ENCODE results near the gene LRRC26. TPM values are rescaled to one million over a fixed set of nuclear protein-coding genes. Genes with fewer than 3 reads are reported as not detected.

LRRC26 gene
- polyA plus RNA-seq, 1 donor (not counting 4 experiments of a cell fraction or from before 2014, with no cell fraction given), result not detected

GRCh38 chr9:137128158-137128861, 41.5 kb downstream of the LRRC26 start:
- dilution Hi-C loops (cut with MboI; ENCODE audit: extremely low pct_ligation_motif_present, low sequenced_read_pairs), result no loop called here
- Histone ChIP-seq H3K9ac (ENCODE audit: control insufficient read depth, extremely low read depth, insufficient read depth, low read length) (peak overlapping the region; percentile 80), H3K79me2 (ENCODE audit: control insufficient read depth, insufficient read depth, low read length) (peaks cover 31% of the 10 kb centered on the region), H3K4me1 (ENCODE audit: control insufficient read depth, extremely low read depth, insufficient read depth, low read length) (peaks cover 15% of the 10 kb centered on the region), H3K9me3 (ENCODE audit: control insufficient read depth, low read depth, low read length) (no peaks in the 10 kb centered on the region), H3K4me2 (ENCODE audit: control insufficient read depth, extremely low read depth, insufficient read depth, low read depth, low read length) (peak overlapping the region; percentile 92), H2AFZ (ENCODE audit: control insufficient read depth, low read length) (no peak overlapping the region), H3K9me1 (ENCODE audit: control insufficient read depth, extremely low read depth, insufficient read depth, low read length) (no peaks in the 10 kb centered on the region), H3K27ac (ENCODE audit: control insufficient read depth, insufficient read depth, low read length) (peak overlapping the region; percentile 56), H3K36me3 (ENCODE audit: control insufficient read depth in 2 of 2, extremely low read depth in 1 of 2, insufficient read depth in 2 of 2, low read length in 2 of 2) (no peaks in the 10 kb centered on the region), H3K4me3 (ENCODE audit: control insufficient read depth in 2 of 3, extremely low read depth in 1 of 3, insufficient read depth in 2 of 3, low read depth in 1 of 3, low read length in 3 of 3) (peak overlapping the region; percentile 57 to 88 (median 86)), H4K20me1 (ENCODE audit: control insufficient read depth, extremely low read depth, insufficient read depth, low read length) (peaks cover 2% of the 10 kb centered on the region), H3K27me3 (ENCODE audit: control insufficient read depth, extremely low read depth, insufficient read depth, low read length) (no peaks in the 10 kb centered on the region)
- no peak for DNase-seq (ENCODE audit: low read depth, low spot score)
- TF ChIP-seq EZH2 (IDR thresholded peaks at IDR 0.05; ENCODE audit: low read length) (no peak), CTCF (optimal IDR thresholded peaks at IDR 0.05 in 1 of 3, IDR thresholded peaks at IDR 0.05 in 1 of 3, conservative IDR thresholded peaks at IDR 0.05 in 1 of 3; ENCODE audit: extremely low read depth in 1 of 3, insufficient read depth in 2 of 3, low read length in 3 of 3) (no peak)
- FAIRE-seq, result no peak

- H4K20me1 ChIP-seq (ENCODE audit: control insufficient read depth, extremely low read depth, insufficient read depth, low read length), result peaks cover 3% of the 10 kb centered on the region
- DNase-seq (ENCODE audit: low read depth, low spot score) (no peak), FAIRE-seq (no peak)
- no peaks in the 10 kb centered on the region for H3K36me3 ChIP-seq (ENCODE audit: control insufficient read depth in 2 of 2, extremely low read depth in 1 of 2, insufficient read depth in 2 of 2, low read length in 2 of 2)
- H3K9ac ChIP-seq (ENCODE audit: control insufficient read depth, extremely low read depth, insufficient read depth, low read length), result peak overlapping the region; percentile 80
- H3K79me2 ChIP-seq (ENCODE audit: control insufficient read depth, insufficient read depth, low read length), result peaks cover 31% of the 10 kb centered on the region
- H3K9me1 ChIP-seq (ENCODE audit: control insufficient read depth, extremely low read depth, insufficient read depth, low read length), result no peaks in the 10 kb centered on the region
- no peaks in the 10 kb centered on the region for H3K9me3 ChIP-seq (ENCODE audit: control insufficient read depth, low read depth, low read length)
- peaks cover 15% of the 10 kb centered on the region for H3K4me1 ChIP-seq (ENCODE audit: control insufficient read depth, extremely low read depth, insufficient read depth, low read length)
- peak overlapping the region; percentile 2 to 88 (median 86) for H3K4me3 ChIP-seq (ENCODE audit: control insufficient read depth in 2 of 3, extremely low read depth in 1 of 3, insufficient read depth in 2 of 3, low read depth in 1 of 3, low read length in 3 of 3)
- no peaks in the 10 kb centered on the region for H3K27me3 ChIP-seq (ENCODE audit: control insufficient read depth, extremely low read depth, insufficient read depth, low read length)
- peak overlapping the region; percentile 92 for H3K4me2 ChIP-seq (ENCODE audit: control insufficient read depth, extremely low read depth, insufficient read depth, low read depth, low read length)
- H2AFZ ChIP-seq (ENCODE audit: control insufficient read depth, low read length), result no peak overlapping the region
- no peak for TF ChIP-seq EZH2 (IDR thresholded peaks at IDR 0.05; ENCODE audit: low read length)
- no peak for TF ChIP-seq CTCF (optimal IDR thresholded peaks at IDR 0.05 in 1 of 3, IDR thresholded peaks at IDR 0.05 in 1 of 3, conservative IDR thresholded peaks at IDR 0.05 in 1 of 3; ENCODE audit: extremely low read depth in 1 of 3, insufficient read depth in 2 of 3, low read length in 3 of 3)
- dilution Hi-C loops (cut with MboI; ENCODE audit: extremely low pct_ligation_motif_present, low sequenced_read_pairs), result no loop called here
- H3K27ac ChIP-seq (ENCODE audit: control insufficient read depth, insufficient read depth, low read length), result peak overlapping the region; percentile 31
Observed at GRCh38 chr9:137127301-137128157, 42.3 kb downstream of the LRRC26 start.

Measured in keratinocyte (primary cell).